Activated naive CD8-positive, alpha-beta T cell treated with anti-CD3 and anti-CD28 coated beads, Interleukin-2, amount 50 U/mL, for 16 hours (primary cell): ENCODE data around the gene RIBC1.
A peak's percentile ranks its signal among the peaks of the same experiment; 100 is the strongest.
"Not testable (repeated sequence)": the region's sequence is repeated elsewhere in the genome, so short reads cannot be mapped to it uniquely, and the experiment has no call there.

Experiments used
- DNase-seq: peaks from one replicate; pipeline ENCODE4 v3.0.0-alpha.2; 2020; ENCODE audit warnings: low read depth, low spot score

The RIBC1 gene

DNA sequence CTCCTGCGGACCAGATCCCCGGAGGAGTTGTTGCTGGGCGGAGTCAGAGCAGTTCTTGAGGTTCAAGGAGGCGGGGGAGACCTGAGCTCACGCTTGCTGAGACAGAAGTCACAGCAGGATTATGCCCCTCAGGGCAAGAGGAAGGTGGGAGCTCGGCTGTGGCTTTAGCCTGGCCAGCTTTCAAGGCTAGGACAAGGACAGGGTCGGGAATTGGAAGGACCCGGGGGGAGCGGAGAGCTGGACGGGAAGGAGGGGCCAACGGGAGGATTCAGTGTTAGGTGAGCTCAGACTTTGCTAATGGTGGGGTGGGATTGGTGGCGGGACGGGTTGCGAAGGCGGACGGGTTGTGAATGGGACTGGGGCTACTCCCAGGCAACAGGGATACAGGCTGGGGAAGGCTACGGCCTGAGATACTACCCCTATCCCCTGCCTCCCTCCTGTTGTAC, at the start of gene RIBC1:
Gene RIBC1 (plus strand): TSS at position 13 of the 446 bp plus-strand sequence. CDS start 3,404 bp downstream, outside the sequence.
- DNase-seq, result no peak

DNA sequence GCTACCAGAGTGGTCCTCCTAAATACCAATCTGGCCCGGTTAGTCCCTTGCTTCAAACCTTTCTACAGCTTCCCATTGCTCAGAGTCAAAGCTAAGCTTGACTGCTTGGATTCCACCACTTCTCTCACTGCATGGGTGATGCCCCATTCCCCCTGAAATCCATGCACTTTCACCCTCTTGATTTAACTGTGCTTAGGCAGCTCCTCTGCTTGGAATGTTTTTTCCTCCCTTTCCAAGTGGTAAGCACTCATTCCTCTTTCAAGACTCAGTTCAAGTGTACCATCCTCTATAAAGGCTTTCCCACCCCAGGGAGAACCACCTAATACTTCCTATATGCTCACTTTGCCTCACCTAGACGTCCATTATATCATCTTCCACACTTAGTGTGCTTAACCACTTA, 49.4 kb upstream of the RIBC1 start:
- DNase-seq, result no peak

DNA sequence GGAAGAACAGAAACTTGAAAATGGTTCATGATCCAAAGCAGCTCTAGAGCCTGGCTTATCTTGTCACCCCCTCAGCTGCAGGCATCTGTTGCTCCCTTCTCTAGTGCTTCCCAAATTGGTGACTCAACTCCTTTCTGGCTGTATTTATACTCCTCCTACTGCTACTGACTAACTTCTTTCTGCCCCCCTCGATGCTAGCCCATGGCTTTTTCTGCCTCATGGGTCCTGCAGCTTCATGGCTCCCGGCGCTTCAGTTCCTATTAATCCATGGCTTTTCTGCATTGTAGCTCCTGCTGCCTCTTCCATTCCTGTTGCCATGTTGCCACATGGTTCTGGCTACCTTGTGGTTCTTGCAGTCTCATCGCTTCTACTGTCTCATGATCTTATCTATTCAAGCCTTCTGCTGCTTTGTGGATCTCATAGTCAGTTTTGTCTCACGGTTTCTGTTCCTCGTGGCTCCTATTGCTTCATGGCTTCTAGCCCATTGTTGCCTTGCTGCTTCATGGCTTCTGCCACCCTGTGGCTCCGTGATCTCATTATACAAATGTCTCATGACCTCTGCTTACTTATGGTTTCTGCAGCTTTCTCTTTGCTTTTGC, 48.4 kb upstream of the RIBC1 start:
- no peak for DNase-seq

- no peak for DNase-seq
These were observed 47.8 kb upstream of the RIBC1 start for GRCh38 chrX:53374923-53375322.

DNA sequence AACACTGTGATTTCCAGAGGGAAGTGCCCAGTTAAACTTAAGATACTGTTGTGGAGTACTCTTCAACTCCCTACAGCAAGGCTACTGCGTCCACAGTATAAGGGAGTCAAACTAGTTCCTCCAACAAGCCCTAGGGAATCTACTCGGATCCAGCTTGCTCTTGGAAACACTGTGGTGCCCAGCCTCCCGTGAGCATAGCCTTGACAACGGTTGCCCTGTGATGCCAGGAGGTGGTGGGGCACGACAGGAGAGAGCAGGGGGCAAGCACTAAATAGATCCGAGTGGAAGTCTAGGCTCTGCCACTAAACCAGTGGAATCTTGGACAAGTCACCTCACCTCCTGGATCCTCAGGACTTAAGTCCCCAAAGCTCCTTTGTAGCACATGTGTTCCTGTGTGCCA, 45.8 kb upstream of the RIBC1 start:
- no peak for DNase-seq

DNA sequence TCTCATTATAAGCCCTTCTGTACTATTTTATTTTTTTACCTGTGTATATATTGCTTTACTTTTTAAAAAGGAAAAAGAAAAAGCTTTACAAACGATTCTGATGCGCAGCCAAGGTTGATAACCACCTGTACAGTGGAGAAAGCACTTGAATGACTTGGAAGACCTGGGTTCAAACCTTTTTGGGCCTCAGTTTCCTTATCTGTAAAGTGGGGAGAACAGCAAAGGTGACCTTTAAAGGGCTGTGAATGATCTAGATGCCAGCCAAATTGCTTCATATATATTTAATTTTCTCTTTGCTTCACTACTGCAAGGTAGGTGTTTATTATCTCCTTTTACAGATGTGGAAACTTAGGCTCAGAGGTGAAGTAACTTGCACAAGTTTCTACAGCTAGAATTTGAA, 45.2 kb upstream of the RIBC1 start:
- no peak for DNase-seq

DNA sequence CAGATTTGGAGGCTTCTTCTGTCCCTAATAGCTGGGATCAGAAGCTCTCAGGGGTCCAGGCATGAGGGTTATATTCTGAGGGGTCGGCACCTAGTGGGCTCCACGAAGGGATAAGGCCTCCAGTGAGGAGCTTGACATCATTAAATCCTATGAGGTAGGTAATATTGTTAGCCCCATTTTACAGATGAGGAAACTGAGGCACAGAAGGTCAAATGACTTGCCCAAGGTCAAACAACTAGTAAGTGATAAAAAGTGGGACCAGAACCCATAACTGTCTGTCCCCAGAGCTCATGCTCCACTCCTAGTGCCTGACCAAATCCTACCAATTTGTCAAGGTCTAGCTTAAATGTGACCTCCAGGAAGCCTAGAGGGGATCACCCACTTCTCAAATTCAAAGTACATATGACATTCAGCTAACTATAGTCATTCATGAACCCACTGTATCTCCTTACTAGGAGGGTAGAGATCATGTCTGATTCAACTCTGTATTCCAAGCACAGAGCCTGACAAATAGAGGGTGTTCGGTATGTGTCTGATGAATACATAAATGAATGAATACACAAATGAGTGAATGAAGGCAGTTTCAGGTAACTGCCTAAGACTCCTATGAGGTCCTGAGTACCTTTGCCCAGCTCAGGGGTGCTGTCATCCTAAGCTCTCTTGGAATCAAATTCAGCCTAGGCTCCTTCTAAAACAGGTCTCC, 43.5 kb upstream of the RIBC1 start:
- no peak for DNase-seq

DNA sequence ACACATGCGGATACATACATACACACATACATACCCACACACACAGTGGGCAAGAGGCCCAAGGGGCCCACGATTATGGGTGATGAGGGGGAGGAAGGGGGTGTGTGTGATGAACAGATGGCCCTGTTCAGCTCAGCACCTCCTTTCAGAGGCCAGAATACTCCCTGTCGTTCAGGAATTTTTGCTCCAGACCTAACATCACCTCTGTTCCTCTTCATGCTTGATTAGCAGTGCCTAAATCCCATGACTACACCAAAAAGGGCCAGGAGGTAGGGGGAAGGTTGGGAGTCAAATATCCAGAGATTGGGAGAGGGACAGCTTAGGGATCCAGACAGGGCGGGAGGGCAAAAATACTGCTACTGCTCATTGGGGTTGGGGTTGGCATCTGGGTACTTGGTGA, 42.9 kb upstream of the RIBC1 start:
- DNase-seq, result no peak

- no peak for DNase-seq
These were observed 39.1 kb upstream of the RIBC1 start for GRCh38 chrX:53383376-53384076.

- no peak for DNase-seq
These were observed 26.9 kb upstream of the RIBC1 start for GRCh38 chrX:53395605-53396298.

- DNase-seq, result no peak
These were observed 24.5 kb upstream of the RIBC1 start for GRCh38 chrX:53398216-53398615.

DNA sequence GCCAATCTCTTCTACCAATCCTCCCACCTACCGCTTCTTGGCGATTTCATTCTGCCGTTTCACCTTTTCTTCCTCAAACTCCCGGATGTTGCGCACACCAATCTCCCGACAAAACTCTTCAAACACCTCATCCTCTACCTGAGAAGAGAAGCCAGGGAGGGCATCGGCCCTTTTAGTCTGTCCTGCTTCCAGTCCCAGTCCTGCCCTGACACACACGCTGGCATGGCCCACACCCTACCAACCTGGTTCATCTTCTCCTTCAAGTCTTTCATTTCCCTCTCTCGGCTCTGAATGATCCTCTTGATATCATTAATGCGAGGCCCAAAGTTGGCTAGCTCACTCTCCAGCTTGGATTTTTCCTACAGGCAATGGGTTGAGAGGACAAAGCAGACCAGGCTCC, 19.1 kb upstream of the RIBC1 start:
- no peak for DNase-seq

GRCh38 chrX:53412446-53412845, 10.2 kb upstream of the RIBC1 start:
- DNase-seq, result no peak

- DNase-seq, result not testable (repeated sequence)
These were observed 2.3 kb upstream of the RIBC1 start for GRCh38 chrX:53420351-53420750.

GRCh38 chrX:53421125-53421524, 1.5 kb upstream of the RIBC1 start:
- no peak for DNase-seq

GRCh38 chrX:53421772-53422085, 944 bp upstream of the RIBC1 start:
- DNase-seq, result peak; percentile 1

- peak; percentile 77 for DNase-seq
These were observed 400 bp upstream of the RIBC1 start, which contains the start of gene SMC1A for GRCh38 chrX:53422086-53422860. SMC1A (minus strand) TSS chrX:53422654; CDS start chrX:53422600, 54 bp downstream.

DNA sequence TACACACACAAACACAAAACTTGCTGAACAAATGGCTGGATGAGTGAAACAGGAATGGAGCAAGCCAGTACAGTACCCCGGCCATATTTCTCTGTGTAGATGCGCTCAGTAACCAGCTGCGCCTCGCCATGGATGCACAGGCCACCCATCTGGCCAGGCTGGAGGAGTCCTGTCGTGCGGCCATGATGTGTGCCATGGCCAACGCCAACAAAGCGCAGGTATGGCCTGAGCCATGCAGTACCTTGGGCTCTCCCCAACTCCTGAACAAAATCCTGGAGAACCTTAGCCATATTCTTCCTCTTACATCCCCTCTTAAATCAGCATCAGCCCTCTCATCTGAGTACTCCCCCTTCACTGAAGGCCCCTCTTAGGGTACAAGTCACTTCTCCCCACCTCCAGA, 7.1 kb downstream of the RIBC1 start:
- DNase-seq, result no peak

- no peak for DNase-seq
These were observed 7.6 kb downstream of the RIBC1 start for GRCh38 chrX:53430231-53430630.

- peak; percentile 73 for DNase-seq
These were observed 11.3 kb downstream of the RIBC1 start, which contains the start of gene HSD17B10 for GRCh38 chrX:53433651-53434639. HSD17B10 (minus strand) TSS chrX:53434370; CDS start chrX:53434345, 25 bp downstream.
